Astrocyte of the cerebellum (primary cell): Measurements from ENCODE around the gene STAT6.

Source experiments
- DNase-seq: peaks from one replicate; pipeline ENCODE4 v3.0.0-alpha.2; 2011; ENCODE audit warnings: low read depth
- H3K4me3 ChIP-seq: 2 replicates; pipeline ENCODE4 v1.5.1; 2011; ENCODE audit warnings: mild to moderate bottlenecking, low read depth, low read length, moderate library complexity
- CTCF ChIP-seq: IDR thresholded peaks from 2 replicates; pipeline ENCODE4 v1.5.1; 2012; ENCODE audit warnings: low read length, low read depth, moderate library complexity, mild to moderate bottlenecking; ENCODE audit errors: missing control alignments
- in situ Hi-C: cut with HindIII; loops from 2 replicates; pipeline ENCODE4 v1.10.0; 2017; ENCODE audit warnings: low sequenced_read_pairs

Gene STAT6

GRCh38 chr12:57048423-57049118, 62.6 kb downstream of the STAT6 start:
- no peak for TF ChIP-seq CTCF
- in situ Hi-C loops = no loop called here
- no peak for DNase-seq
- H3K4me3 ChIP-seq = no peak overlapping the region

- TF ChIP-seq CTCF = no peak
- no peak for DNase-seq
- H3K4me3 ChIP-seq = no peak overlapping the region
- in situ Hi-C loops = no loop called here
Measured at GRCh38 chr12:57047981-57048380, 63.2 kb downstream of the STAT6 start.

- H3K4me3 ChIP-seq = no peak overlapping the region
- TF ChIP-seq CTCF = no peak
- no peak for DNase-seq
- in situ Hi-C loops = no loop called here
Measured at GRCh38 chr12:57046947-57047890, 63.9 kb downstream of the STAT6 start.

GRCh38 chr12:57046086-57046791, 64.9 kb downstream of the STAT6 start:
- no peak overlapping the region for H3K4me3 ChIP-seq
- DNase-seq = no peak
- TF ChIP-seq CTCF = no peak
- in situ Hi-C loops = no loop called here
